HCT116 (cell line): ENCODE results near the gene LAMA4.

ENCODE experiments used
- EZH2 ChIP-seq: fragments of 200-600 bp; sonication (generic); IDR thresholded peaks from 2 replicates; pipeline ENCODE4 v1.6.1; 2017; ENCODE audit warnings: antibody characterized with exemption, mixed run types
- FOSL1 ChIP-seq: IDR thresholded peaks from 2 replicates; pipeline ENCODE4 v1.6.1; 2012; ENCODE audit warnings: low read depth
- POLR2AphosphoS5 ChIP-seq: IDR thresholded peaks from 2 replicates; pipeline ENCODE4 v1.6.1; 2011; ENCODE audit warnings: mild to moderate bottlenecking, low read depth, low read length, moderate library complexity
- YY1 ChIP-seq: IDR thresholded peaks from 2 replicates; pipeline ENCODE4 v1.6.1; 2011; ENCODE audit warnings: low read length, low read depth, moderate library complexity, mild to moderate bottlenecking; ENCODE audit not compliant: insufficient replicate concordance; ENCODE audit errors: extremely low read depth
- TF ChIP-seq, protein P1 (sequence below), 3 experiments: fragments of 200-600 bp in 1 of 3; sonication (generic) in 1 of 3; IDR thresholded peaks in 2 of 3; conservative IDR thresholded peaks in 1 of 3; 2 replicates each; pipeline ENCODE4 v1.5.1; 2012 to 2017; ENCODE audit warnings: low read depth in 2 of 3, low read length in 2 of 3, antibody characterized with exemption in 1 of 3, borderline replicate concordance in 1 of 3, control low read depth in 1 of 3, mild to moderate bottlenecking in 1 of 3, mixed read lengths in 1 of 3, mixed run types in 1 of 3, moderate library complexity in 1 of 3; ENCODE audit not compliant: insufficient read depth in 1 of 3
- TF ChIP-seq, protein P2 (sequence below): IDR thresholded peaks from 2 replicates; pipeline ENCODE4 v1.6.1; 2012
- TF ChIP-seq, protein P3 (sequence below): IDR thresholded peaks from 2 replicates; pipeline ENCODE4 v1.6.1; 2012; ENCODE audit warnings: low read depth

DNA sequence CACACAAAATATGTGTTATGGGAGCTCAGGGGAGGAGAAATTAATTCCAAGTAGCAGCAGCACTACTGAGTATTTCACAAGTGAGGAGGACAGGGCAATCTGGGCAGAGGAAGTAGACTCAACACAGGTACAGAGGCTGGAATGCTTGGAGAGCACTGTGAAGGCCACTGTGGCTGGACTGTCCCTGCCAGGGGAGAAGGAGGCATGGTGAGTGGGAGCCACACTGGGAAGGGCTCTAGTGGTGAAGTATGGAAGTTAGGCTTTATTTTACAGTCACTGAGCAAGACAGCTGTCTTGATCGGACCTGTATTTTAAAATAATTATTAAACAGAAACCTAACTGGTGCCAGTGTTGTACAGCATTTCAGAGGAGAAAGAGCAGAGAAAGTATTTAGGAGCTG is 138.1 kb downstream of the LAMA4 start:
- TF ChIP-seq, protein P1, sequence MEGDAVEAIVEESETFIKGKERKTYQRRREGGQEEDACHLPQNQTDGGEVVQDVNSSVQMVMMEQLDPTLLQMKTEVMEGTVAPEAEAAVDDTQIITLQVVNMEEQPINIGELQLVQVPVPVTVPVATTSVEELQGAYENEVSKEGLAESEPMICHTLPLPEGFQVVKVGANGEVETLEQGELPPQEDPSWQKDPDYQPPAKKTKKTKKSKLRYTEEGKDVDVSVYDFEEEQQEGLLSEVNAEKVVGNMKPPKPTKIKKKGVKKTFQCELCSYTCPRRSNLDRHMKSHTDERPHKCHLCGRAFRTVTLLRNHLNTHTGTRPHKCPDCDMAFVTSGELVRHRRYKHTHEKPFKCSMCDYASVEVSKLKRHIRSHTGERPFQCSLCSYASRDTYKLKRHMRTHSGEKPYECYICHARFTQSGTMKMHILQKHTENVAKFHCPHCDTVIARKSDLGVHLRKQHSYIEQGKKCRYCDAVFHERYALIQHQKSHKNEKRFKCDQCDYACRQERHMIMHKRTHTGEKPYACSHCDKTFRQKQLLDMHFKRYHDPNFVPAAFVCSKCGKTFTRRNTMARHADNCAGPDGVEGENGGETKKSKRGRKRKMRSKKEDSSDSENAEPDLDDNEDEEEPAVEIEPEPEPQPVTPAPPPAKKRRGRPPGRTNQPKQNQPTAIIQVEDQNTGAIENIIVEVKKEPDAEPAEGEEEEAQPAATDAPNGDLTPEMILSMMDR (IDR thresholded peaks at IDR 0.05 in 2 of 3, conservative IDR thresholded peaks at IDR 0.05 in 1 of 3; ENCODE audit: borderline replicate concordance in 1 of 3, insufficient read depth in 1 of 3, low read depth in 2 of 3, low read length in 2 of 3) = peak in 2 of 3 experiments; percentile 21 to 43; a peak in 2 of 6 replicates
- no peak for TF ChIP-seq EZH2
- TF ChIP-seq POLR2AphosphoS5 = no peak
- TF ChIP-seq YY1 = no peak
- TF ChIP-seq, protein P2, sequence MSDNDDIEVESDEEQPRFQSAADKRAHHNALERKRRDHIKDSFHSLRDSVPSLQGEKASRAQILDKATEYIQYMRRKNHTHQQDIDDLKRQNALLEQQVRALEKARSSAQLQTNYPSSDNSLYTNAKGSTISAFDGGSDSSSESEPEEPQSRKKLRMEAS = no peak
- TF ChIP-seq FOSL1 = no peak
- TF ChIP-seq, protein P3, sequence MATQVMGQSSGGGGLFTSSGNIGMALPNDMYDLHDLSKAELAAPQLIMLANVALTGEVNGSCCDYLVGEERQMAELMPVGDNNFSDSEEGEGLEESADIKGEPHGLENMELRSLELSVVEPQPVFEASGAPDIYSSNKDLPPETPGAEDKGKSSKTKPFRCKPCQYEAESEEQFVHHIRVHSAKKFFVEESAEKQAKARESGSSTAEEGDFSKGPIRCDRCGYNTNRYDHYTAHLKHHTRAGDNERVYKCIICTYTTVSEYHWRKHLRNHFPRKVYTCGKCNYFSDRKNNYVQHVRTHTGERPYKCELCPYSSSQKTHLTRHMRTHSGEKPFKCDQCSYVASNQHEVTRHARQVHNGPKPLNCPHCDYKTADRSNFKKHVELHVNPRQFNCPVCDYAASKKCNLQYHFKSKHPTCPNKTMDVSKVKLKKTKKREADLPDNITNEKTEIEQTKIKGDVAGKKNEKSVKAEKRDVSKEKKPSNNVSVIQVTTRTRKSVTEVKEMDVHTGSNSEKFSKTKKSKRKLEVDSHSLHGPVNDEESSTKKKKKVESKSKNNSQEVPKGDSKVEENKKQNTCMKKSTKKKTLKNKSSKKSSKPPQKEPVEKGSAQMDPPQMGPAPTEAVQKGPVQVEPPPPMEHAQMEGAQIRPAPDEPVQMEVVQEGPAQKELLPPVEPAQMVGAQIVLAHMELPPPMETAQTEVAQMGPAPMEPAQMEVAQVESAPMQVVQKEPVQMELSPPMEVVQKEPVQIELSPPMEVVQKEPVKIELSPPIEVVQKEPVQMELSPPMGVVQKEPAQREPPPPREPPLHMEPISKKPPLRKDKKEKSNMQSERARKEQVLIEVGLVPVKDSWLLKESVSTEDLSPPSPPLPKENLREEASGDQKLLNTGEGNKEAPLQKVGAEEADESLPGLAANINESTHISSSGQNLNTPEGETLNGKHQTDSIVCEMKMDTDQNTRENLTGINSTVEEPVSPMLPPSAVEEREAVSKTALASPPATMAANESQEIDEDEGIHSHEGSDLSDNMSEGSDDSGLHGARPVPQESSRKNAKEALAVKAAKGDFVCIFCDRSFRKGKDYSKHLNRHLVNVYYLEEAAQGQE = no peak
